Activated B cell treated with CpG ODN at 0.5 μM for 24 hours (primary cell): Measurements from ENCODE around the gene SPDYE6. TPM values are rescaled to one million over a fixed set of nuclear protein-coding genes. Genes with fewer than 3 reads are reported as not detected.
"Not testable (repeated sequence)": the region's sequence is repeated elsewhere in the genome, so short reads cannot be mapped to it uniquely, and the experiment has no call there.

Experiments
- ATAC-seq: fragments of 200-7000 bp; cut with Tn5 transposase; one replicate; pipeline ENCODE4 v1.10.0; 2021; ENCODE audit warnings: low read depth, mild to moderate bottlenecking, moderate library complexity
- CTCF ChIA-PET: fragments of 350-600 bp; sonication (Branson Sonifier 250); formaldehyde crosslinking; loops from one replicate; lab custom pipeline; 2021; ENCODE audit warnings: antibody characterized with exemption; lab: Charles Lee
- POLR2A ChIA-PET: fragments of 350-600 bp; sonication (Branson Sonifier 250); formaldehyde crosslinking; loops from one replicate; lab custom pipeline; 2021; ENCODE audit warnings: antibody characterized with exemption; lab: Charles Lee
- DNase-seq: peaks from one replicate; pipeline ENCODE4 v3.0.0; 2022
- H3K27ac Mint-ChIP-seq: one replicate; pipeline ENCODE4 v1.8.0; 2020; ENCODE audit warnings: mixed read lengths
- H3K27me3 Mint-ChIP-seq: one replicate; pipeline ENCODE4 v1.8.0; 2021; ENCODE audit warnings: mixed read lengths
- H3K36me3 Mint-ChIP-seq: one replicate; pipeline ENCODE4 v1.8.0; 2021; ENCODE audit warnings: low read depth, mixed read lengths
- H3K4me1 Mint-ChIP-seq: one replicate; pipeline ENCODE4 v1.8.0; 2021; ENCODE audit warnings: mixed read lengths
- H3K4me3 Mint-ChIP-seq: one replicate; pipeline ENCODE4 v1.8.0; 2020; ENCODE audit warnings: mild to moderate bottlenecking, mixed read lengths
- H3K9me3 Mint-ChIP-seq: one replicate; pipeline ENCODE4 v1.8.0; 2020; ENCODE audit warnings: mixed read lengths
- CTCF ChIP-seq: fragments of 200-600 bp; IDR thresholded peaks from one replicate; pipeline ENCODE4 v1.8.0; 2022; ENCODE audit warnings: antibody characterized with exemption, mild to moderate bottlenecking
- intact Hi-C: fragments of 100-400 bp; cut with micrococcal nuclease; formaldehyde crosslinking; loops from one replicate; pipeline ENCODE4 v1.15.1; 2024
- total RNA-seq: library from RNA; stranded (reverse); gene quantifications from 2 replicates; pipeline ENCODE4 v1.2.3, GENCODE V29; 2022

SPDYE6 gene
- total RNA-seq, 1 donor from 2014 or later, result not detected

GRCh38 chr7:102393467-102393866 lies 37.2 kb upstream of the SPDYE6 start:
- ChIA-PET POLR2A (no interaction called here), CTCF (interaction anchor here (0.7 to 6.0 kb wide), 2 partner anchors 11 to 114 kb away, joined by 3 to 91 read pairs; no protein-coding TSS in a partner anchor)
- H3K36me3 Mint-ChIP-seq, result peaks cover 20% of the 10 kb centered on the region
- H3K4me1 Mint-ChIP-seq, result peaks cover 34% of the 10 kb centered on the region
- TF ChIP-seq CTCF, result no peak
- H3K27ac Mint-ChIP-seq, result no peak overlapping the region
- intact Hi-C loops, result loop anchor here (5.0 to 10.0 kb wide), 2 partner anchors 71 to 649 kb away; no protein-coding TSS in a partner anchor
- H3K9me3 Mint-ChIP-seq, result no peaks in the 10 kb centered on the region
- no peak for DNase-seq
- no peak overlapping the region for H3K4me3 Mint-ChIP-seq
- no peaks in the 10 kb centered on the region for H3K27me3 Mint-ChIP-seq
- ATAC-seq, result no peak

- peaks cover 28% of the 10 kb centered on the region for H3K4me1 Mint-ChIP-seq
- intact Hi-C loops, result loop anchor here (5.0 to 10.0 kb wide), 2 partner anchors 70 to 648 kb away; no protein-coding TSS in a partner anchor
Observed at GRCh38 chr7:102392330-102392729, 36.1 kb upstream of the SPDYE6 start.

GRCh38 chr7:102390697-102391484 lies 34.6 kb upstream of the SPDYE6 start:
- ATAC-seq, result peak; percentile 74
- no peak for TF ChIP-seq CTCF
- H3K36me3 Mint-ChIP-seq, result peaks cover 26% of the 10 kb centered on the region
- H3K27ac Mint-ChIP-seq, result no peak overlapping the region
- no peak overlapping the region for H3K4me3 Mint-ChIP-seq
- ChIA-PET POLR2A (interaction anchor here (0.8 kb wide), 1 partner anchor 35 kb away, joined by 3 read pairs; no protein-coding TSS in a partner anchor), CTCF (interaction anchor here (1.0 to 6.0 kb wide), 7 partner anchors 69 to 111 kb away, joined by 3 to 91 read pairs (median 5); no protein-coding TSS in a partner anchor)
- peaks cover 14% of the 10 kb centered on the region for H3K4me1 Mint-ChIP-seq
- peak; percentile 69 for DNase-seq
- intact Hi-C loops, result loop anchor here (1.0 to 10.0 kb wide), 4 partner anchors 69 to 848 kb away; no protein-coding TSS in a partner anchor
- H3K27me3 Mint-ChIP-seq, result no peaks in the 10 kb centered on the region
- no peaks in the 10 kb centered on the region for H3K9me3 Mint-ChIP-seq

More at GRCh38 chr7:102392330-102392729, 36.1 kb upstream of the SPDYE6 start:
- ChIA-PET CTCF (interaction anchor here (1.2 to 6.0 kb wide), 2 partner anchors 98 to 113 kb away, joined by 4 to 91 read pairs; no protein-coding TSS in a partner anchor), POLR2A (interaction anchor here (0.5 kb wide), 1 partner anchor 13 kb away, joined by 6 read pairs; no protein-coding TSS in a partner anchor)
- H3K27me3 Mint-ChIP-seq, result no peaks in the 10 kb centered on the region
- peaks cover 23% of the 10 kb centered on the region for H3K36me3 Mint-ChIP-seq
- H3K9me3 Mint-ChIP-seq, result no peaks in the 10 kb centered on the region
- H3K4me3 Mint-ChIP-seq, result no peak overlapping the region
- no peak for DNase-seq
- no peak overlapping the region for H3K27ac Mint-ChIP-seq
- ATAC-seq, result no peak
- TF ChIP-seq CTCF, result no peak

- DNase-seq, result no peak
- Mint-ChIP-seq H3K9me3 (no peaks in the 10 kb centered on the region), H3K27me3 (no peaks in the 10 kb centered on the region), H3K36me3 (peaks cover 27% of the 10 kb centered on the region), H3K4me3 (no peak overlapping the region), H3K4me1 (peaks cover 7% of the 10 kb centered on the region), H3K27ac (no peak overlapping the region)
- POLR2A ChIA-PET, result interaction anchor here (0.6 kb wide), 1 partner anchor 51 kb away, joined by 5 read pairs; no protein-coding TSS in a partner anchor
- intact Hi-C loops, result loop anchor here (1.0 to 10.0 kb wide), 4 partner anchors 68 to 847 kb away; no protein-coding TSS in a partner anchor
- CTCF ChIA-PET, result interaction anchor here (0.8 to 1.7 kb wide), 5 partner anchors 69 to 111 kb away, joined by 3 to 21 read pairs (median 3); partner anchors contain the start of gene SH2B2
- no peak for TF ChIP-seq CTCF
- ATAC-seq, result no peak
Observed at GRCh38 chr7:102389810-102390209, 33.6 kb upstream of the SPDYE6 start.

- H3K4me3 Mint-ChIP-seq, result no peak overlapping the region
- H3K36me3 Mint-ChIP-seq, result peaks cover 33% of the 10 kb centered on the region
- intact Hi-C loops, result no loop called here
- no peak for TF ChIP-seq CTCF
- CTCF ChIA-PET, result interaction anchor here (2.3 kb wide), 1 partner anchor 108 kb away, joined by 23 read pairs; no protein-coding TSS in a partner anchor
- H3K4me1 Mint-ChIP-seq, result peaks cover 7% of the 10 kb centered on the region
- ATAC-seq (no peak), DNase-seq (no peak)
- H3K9me3 Mint-ChIP-seq, result no peaks in the 10 kb centered on the region
- no peaks in the 10 kb centered on the region for H3K27me3 Mint-ChIP-seq
- no peak overlapping the region for H3K27ac Mint-ChIP-seq
- POLR2A ChIA-PET, result no interaction called here
Observed at GRCh38 chr7:102387064-102387463, 30.8 kb upstream of the SPDYE6 start.

GRCh38 chr7:102381696-102382425 lies 25.6 kb upstream of the SPDYE6 start:
- POLR2A ChIA-PET, result not testable (repeated sequence)

More at GRCh38 chr7:102381696-102382425, 25.6 kb upstream of the SPDYE6 start:
- H3K27ac Mint-ChIP-seq, DNase-seq, H3K27me3 Mint-ChIP-seq, ATAC-seq, intact Hi-C loops, H3K9me3 Mint-ChIP-seq, H3K4me1 Mint-ChIP-seq, CTCF ChIA-PET, H3K4me3 Mint-ChIP-seq: not testable (repeated sequence)
- H3K36me3 Mint-ChIP-seq, result peaks cover 61% of the 10 kb centered on the region
